GM12864 (cell line): Measurements from ENCODE around the gene DARS1.
"Not testable (repeated sequence)": the region's sequence is repeated elsewhere in the genome, so short reads cannot be mapped to it uniquely, and the experiment has no call there.

Experiments
- DNase-seq: peaks from one replicate; pipeline ENCODE4 v3.0.0-alpha.2; 2011; ENCODE audit warnings: low read depth
- H3K4me3 ChIP-seq: 2 replicates; pipeline ENCODE4 v1.5.1; 2011; ENCODE audit warnings: mild to moderate bottlenecking, low read depth, low read length, control low read depth
- TF ChIP-seq, protein P1 (sequence below): IDR thresholded peaks from 2 replicates; pipeline ENCODE4 v1.5.1; 2011; ENCODE audit warnings: low read depth, mild to moderate bottlenecking, moderate library complexity, low read length, control low read depth, inconsistent platforms; ENCODE audit errors: missing control alignments

The DARS1 gene

GRCh38 chr2:135890835-135891234 lies 94.6 kb downstream of the DARS1 start:
- TF ChIP-seq, protein P1, sequence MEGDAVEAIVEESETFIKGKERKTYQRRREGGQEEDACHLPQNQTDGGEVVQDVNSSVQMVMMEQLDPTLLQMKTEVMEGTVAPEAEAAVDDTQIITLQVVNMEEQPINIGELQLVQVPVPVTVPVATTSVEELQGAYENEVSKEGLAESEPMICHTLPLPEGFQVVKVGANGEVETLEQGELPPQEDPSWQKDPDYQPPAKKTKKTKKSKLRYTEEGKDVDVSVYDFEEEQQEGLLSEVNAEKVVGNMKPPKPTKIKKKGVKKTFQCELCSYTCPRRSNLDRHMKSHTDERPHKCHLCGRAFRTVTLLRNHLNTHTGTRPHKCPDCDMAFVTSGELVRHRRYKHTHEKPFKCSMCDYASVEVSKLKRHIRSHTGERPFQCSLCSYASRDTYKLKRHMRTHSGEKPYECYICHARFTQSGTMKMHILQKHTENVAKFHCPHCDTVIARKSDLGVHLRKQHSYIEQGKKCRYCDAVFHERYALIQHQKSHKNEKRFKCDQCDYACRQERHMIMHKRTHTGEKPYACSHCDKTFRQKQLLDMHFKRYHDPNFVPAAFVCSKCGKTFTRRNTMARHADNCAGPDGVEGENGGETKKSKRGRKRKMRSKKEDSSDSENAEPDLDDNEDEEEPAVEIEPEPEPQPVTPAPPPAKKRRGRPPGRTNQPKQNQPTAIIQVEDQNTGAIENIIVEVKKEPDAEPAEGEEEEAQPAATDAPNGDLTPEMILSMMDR = no peak
- no peak for DNase-seq
- no peak overlapping the region for H3K4me3 ChIP-seq

GRCh38 chr2:135890149-135890548 lies 95.3 kb downstream of the DARS1 start:
- no peak for DNase-seq
- H3K4me3 ChIP-seq = no peak overlapping the region
- TF ChIP-seq, protein P1 = no peak

DNA sequence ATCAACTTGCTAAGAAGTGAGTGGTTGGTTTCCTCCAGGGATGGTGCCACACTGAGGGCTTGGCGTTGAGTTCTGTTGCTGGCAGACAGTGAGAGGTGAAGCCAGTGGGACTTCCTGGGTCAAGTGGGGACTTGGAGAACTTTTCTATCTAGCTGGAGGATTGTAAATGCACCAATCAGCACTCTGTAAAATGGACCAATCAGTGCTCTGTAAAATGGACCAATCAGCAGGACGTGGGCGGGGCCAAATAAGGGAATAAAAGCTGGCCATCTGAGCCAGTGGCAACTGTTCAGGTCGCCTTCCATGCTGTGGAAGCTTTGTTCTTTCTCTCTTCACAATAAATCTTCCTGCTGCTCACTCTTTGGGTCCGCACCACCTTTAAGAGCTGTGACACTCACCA lies 96.8 kb downstream of the DARS1 start:
- not testable (repeated sequence) for DNase-seq, H3K4me3 ChIP-seq

- DNase-seq = no peak
- TF ChIP-seq, protein P1 = no peak
- H3K4me3 ChIP-seq = no peak overlapping the region
Observed at GRCh38 chr2:135885709-135886108, 99.7 kb downstream of the DARS1 start.

- no peak overlapping the region for H3K4me3 ChIP-seq
- TF ChIP-seq, protein P1 = no peak
Observed at GRCh38 chr2:135882415-135882814, 103.0 kb downstream of the DARS1 start.

DNA sequence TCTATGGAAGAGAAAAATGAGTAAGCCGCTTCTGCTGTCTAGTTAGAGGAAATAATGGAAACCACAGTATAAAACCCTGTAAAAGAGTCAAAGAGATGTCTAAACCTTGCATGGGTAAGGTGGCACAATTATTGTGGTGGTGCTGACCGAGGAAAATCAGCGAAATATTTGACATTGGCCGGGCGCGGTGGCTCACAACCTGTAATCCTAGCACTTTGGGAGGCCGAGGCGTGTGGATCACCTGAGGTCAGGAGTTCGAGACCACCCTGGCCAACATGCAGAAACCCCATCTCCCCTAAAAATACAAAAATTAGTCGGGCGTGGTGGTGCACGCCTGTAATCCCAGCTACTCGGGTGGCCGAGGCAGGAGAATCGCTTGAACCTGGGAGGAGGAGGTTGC lies 108.7 kb downstream of the DARS1 start:
- DNase-seq = not testable (repeated sequence)
- H3K4me3 ChIP-seq = peak overlapping the region; percentile 63

More at GRCh38 chr2:135882415-135882814, 103.0 kb downstream of the DARS1 start:
- no peak for DNase-seq

- DNase-seq = peak; percentile 98
- TF ChIP-seq, protein P1 = no peak
Observed at GRCh38 chr2:135876066-135876711, 109.2 kb downstream of the DARS1 start, which contains the start of gene MCM6. Gene MCM6, minus strand, starts transcription at chr2:135876443. Its CDS starts 78 bp downstream, at chr2:135876365.

DNA sequence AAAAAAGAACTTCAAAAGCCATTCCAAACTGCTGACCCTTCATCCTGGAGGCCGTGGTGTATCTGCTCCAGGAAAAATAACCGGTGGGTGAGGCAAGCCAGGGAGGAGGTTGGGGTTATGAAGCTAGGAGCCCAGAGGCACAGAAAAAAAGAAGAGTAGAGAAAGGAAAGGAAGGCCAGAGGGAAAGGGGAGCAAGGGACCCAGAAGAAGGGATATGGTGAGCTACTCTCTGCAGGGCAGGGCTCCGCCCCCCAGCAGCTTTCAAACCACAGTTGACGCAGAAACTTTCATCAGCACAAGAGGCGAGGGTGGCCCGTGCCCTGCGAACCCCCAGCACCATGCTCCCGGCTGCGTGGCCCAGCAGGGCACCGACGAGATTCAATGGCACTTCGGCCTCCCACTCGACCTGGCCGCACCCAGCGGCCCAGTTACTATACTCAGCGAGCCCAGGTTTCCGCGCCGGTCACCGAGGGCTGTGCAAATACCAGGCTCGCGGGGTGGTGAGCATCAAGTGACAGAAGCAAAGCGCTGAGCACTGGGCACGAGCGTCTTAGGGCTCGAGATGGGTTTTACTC lies 109.8 kb downstream of the DARS1 start:
- peak; percentile 19 for DNase-seq
- TF ChIP-seq, protein P1 = no peak
- peak overlapping the region; percentile 63 for H3K4me3 ChIP-seq

More at GRCh38 chr2:135876066-135876711, 109.2 kb downstream of the DARS1 start, which contains the start of gene MCM6:
- H3K4me3 ChIP-seq = peak within 1 kb of the TSS; percentile 63
